Astrocyte (in vitro differentiated cells and primary cell): ENCODE results near the gene FAM120B.

Source experiments
- CTCF ChIP-seq: IDR thresholded peaks from 2 replicates; pipeline ENCODE4 v1.5.1; 2011; ENCODE audit warnings: low read depth, mild to moderate bottlenecking, inconsistent platforms, low read length, moderate library complexity; ENCODE audit not compliant: insufficient read depth
- EZH2 ChIP-seq: IDR thresholded peaks from 2 replicates; pipeline ENCODE4 v1.6.1; 2012; ENCODE audit warnings: mild to moderate bottlenecking, low read length, inconsistent platforms; ENCODE audit not compliant: insufficient read depth

GRCh38 chr6:170417881-170418280 is 111.3 kb downstream of the FAM120B start:
- TF ChIP-seq CTCF (no peak), EZH2 (no peak)
